Tibial artery (tissue), 4 donors: ENCODE measurements around the gene CPEB3.
A peak's percentile ranks its signal among the peaks of the same experiment; 100 is the strongest.
"Not testable (repeated sequence)": the region's sequence is repeated elsewhere in the genome, so short reads cannot be mapped to it uniquely, and the experiment has no call there.

Source experiments
- DNase-seq, 2 donors: peaks; one replicate each; pipeline ENCODE4 v3.0.0-alpha.2; 2019
- H3K27ac ChIP-seq, 2 donors: fragments of 200-600 bp; sonication (generic) in 1 of 2; 1 replicate in 1 of 2; 2 replicates in 1 of 2; pipeline ENCODE4 v1.5.1; 2018 to 2019; ENCODE audit warnings: mild to moderate bottlenecking in 1 of 2
- H3K27me3 ChIP-seq, 2 donors: fragments of 200-600 bp; sonication (generic) in 1 of 2; one replicate each; pipeline versions ENCODE4 v1.5.1 to v1.6.0; 2016 to 2019
- H3K36me3 ChIP-seq, 3 donors: fragments of 200-600 bp; sonication (generic) in 2 of 3; one replicate each; pipeline ENCODE4 v1.5.1; 2016 to 2019; ENCODE audit warnings: mild to moderate bottlenecking in 2 of 3
- H3K4me1 ChIP-seq, 4 donors: fragments of 200-600 bp; sonication (generic) in 2 of 4; 1 replicate in 3 of 4; 2 replicates in 1 of 4; pipeline ENCODE4 v1.5.1; 2016 to 2019
- H3K4me3 ChIP-seq, 2 donors: fragments of 200-600 bp; sonication (generic) in 1 of 2; 1 replicate in 1 of 2; 2 replicates in 1 of 2; pipeline ENCODE4 v1.5.1; 2018 to 2019; ENCODE audit warnings: mild to moderate bottlenecking in 2 of 2
- H3K9me3 ChIP-seq, 3 donors: fragments of 200-600 bp; sonication (generic) in 1 of 3; one replicate each; pipeline ENCODE4 v1.5.1; 2016 to 2019
- CTCF ChIP-seq, 2 experiments: fragments of 200-600 bp in 1 of 2; fragments of 450-650 bp in 1 of 2; IDR thresholded peaks; one replicate each; pipeline ENCODE4 v1.5.1; 2017 to 2019; ENCODE audit warnings: antibody characterized with exemption in 2 of 2, mild to moderate bottlenecking in 1 of 2, moderate library complexity in 1 of 2
- intact Hi-C: fragments of 100-400 bp; cut with DNase I; formaldehyde crosslinking; loops from one replicate; pipeline ENCODE4 v1.15.0; 2023; ENCODE audit warnings: low total_unique reads

CPEB3 gene

GRCh38 chr10:92290837-92291615 is at the start of gene CPEB3, which contains the start of gene MARCHF5:
Gene CPEB3, minus strand, starts transcription at chr10:92291078. Its CDS starts 50,728 bp downstream, at chr10:92240350.
Gene MARCHF5, plus strand, starts transcription at chr10:92291167. Its CDS starts 328 bp downstream, at chr10:92291495.
- TF ChIP-seq CTCF (IDR thresholded peaks at IDR 0.05): peak; percentile 65 to 92
- H3K27me3 ChIP-seq: no peaks in the 10 kb centered on the region

GRCh38 chr10:92329927-92330326 is 39.0 kb upstream of the CPEB3 start:
- DNase-seq, H3K36me3 ChIP-seq, H3K4me1 ChIP-seq, H3K4me3 ChIP-seq, H3K27me3 ChIP-seq, H3K27ac ChIP-seq, H3K9me3 ChIP-seq, intact Hi-C loops: not testable (repeated sequence)

More at GRCh38 chr10:92290837-92291615, at the start of gene CPEB3, which contains the start of gene MARCHF5:
- H3K4me1 ChIP-seq: peaks cover 0 to 26% (median 8%) of the 10 kb centered on the region in 4 donors
- peak within 1 kb of the TSS; percentile 68 to 100 for H3K4me3 ChIP-seq
- no peaks in the 10 kb centered on the region for H3K36me3 ChIP-seq
- peak within 1 kb of the TSS; percentile 93 to 98 for H3K27ac ChIP-seq
- DNase-seq: peak; percentile 96 to 98
- intact Hi-C loops: loop anchor here (5.0 to 10.0 kb wide), 2 partner anchors 56 to 204 kb away; no protein-coding TSS in a partner anchor
- H3K9me3 ChIP-seq: no peaks in the 10 kb centered on the region

- H3K9me3 ChIP-seq: no peaks in the 10 kb centered on the region
- DNase-seq: no peak
- no peak for TF ChIP-seq CTCF (IDR thresholded peaks at IDR 0.05)
- H3K4me3 ChIP-seq: no peak overlapping the region
- no peak overlapping the region for H3K27ac ChIP-seq
- no peaks in the 10 kb centered on the region for H3K4me1 ChIP-seq
- intact Hi-C loops: no loop called here
- no peaks in the 10 kb centered on the region for H3K27me3 ChIP-seq
- H3K36me3 ChIP-seq: no peaks in the 10 kb centered on the region
Measured at GRCh38 chr10:92328993-92329392, 38.1 kb upstream of the CPEB3 start.

GRCh38 chr10:92327445-92328433 is 36.9 kb upstream of the CPEB3 start:
- Histone ChIP-seq H3K4me3 (no peak overlapping the region), H3K36me3 (no peaks in the 10 kb centered on the region), H3K9me3 (no peaks in the 10 kb centered on the region), H3K27me3 (no peaks in the 10 kb centered on the region), H3K27ac (no peak overlapping the region), H3K4me1 (no peaks in the 10 kb centered on the region)
- intact Hi-C loops: no loop called here
- no peak for TF ChIP-seq CTCF (IDR thresholded peaks at IDR 0.05)
- no peak for DNase-seq

- TF ChIP-seq CTCF (IDR thresholded peaks at IDR 0.05): no peak
- no peaks in the 10 kb centered on the region for H3K4me1 ChIP-seq
- no peaks in the 10 kb centered on the region for H3K27me3 ChIP-seq
- intact Hi-C loops: no loop called here
- no peak for DNase-seq
- peaks cover 3 to 10% (median 3%) of the 10 kb centered on the region in 3 donors for H3K36me3 ChIP-seq
- no peak overlapping the region for H3K4me3 ChIP-seq
- H3K27ac ChIP-seq: no peak overlapping the region
- H3K9me3 ChIP-seq: no peaks in the 10 kb centered on the region
Measured at GRCh38 chr10:92323079-92323478, 32.2 kb upstream of the CPEB3 start.
